Upper lobe of right lung (tissue), 1 donor: ENCODE results near the gene EDN2. TPM values are rescaled to one million over a fixed set of nuclear protein-coding genes. Genes with fewer than 3 reads are reported as not detected.

Experiments
- ATAC-seq: fragments of 200-7000 bp; cut with Tn5 transposase; one replicate; pipeline ENCODE4 v1.9.1; 2020; ENCODE audit warnings: mild to moderate bottlenecking, moderate library complexity
- DNase-seq: peaks from one replicate; pipeline ENCODE4 v3.0.0-alpha.2; 2020
- H3K27ac ChIP-seq: fragments of 200-600 bp; one replicate; pipeline ENCODE4 v1.8.0; 2022
- H3K27me3 ChIP-seq: fragments of 200-600 bp; one replicate; pipeline ENCODE4 v1.8.0; 2022; ENCODE audit warnings: mild to moderate bottlenecking
- H3K36me3 ChIP-seq: fragments of 200-600 bp; one replicate; pipeline ENCODE4 v1.8.0; 2022
- H3K4me1 ChIP-seq: fragments of 200-600 bp; one replicate; pipeline ENCODE4 v1.8.0; 2022
- H3K4me3 ChIP-seq: fragments of 200-600 bp; one replicate; pipeline ENCODE4 v1.8.0; 2022; ENCODE audit warnings: mild to moderate bottlenecking
- H3K9me3 ChIP-seq: fragments of 200-600 bp; one replicate; pipeline ENCODE4 v1.8.0; 2022
- intact Hi-C: fragments of 100-400 bp; cut with DNase I; formaldehyde crosslinking; loops from one replicate; pipeline ENCODE4 v1.11.0; 2022
- total RNA-seq: library from RNA; stranded (reverse); fragmentation: NEBNext Ultra II Directional; extraction: Animal tissue kit (Norgen Biotek cat#: 25700); gene quantifications from one replicate; pipeline ENCODE4 v1.2.1, GENCODE V29; 2021
- TF ChIP-seq, protein P1 (sequence below): fragments of 200-600 bp; IDR thresholded peaks from one replicate; pipeline ENCODE4 v1.8.0; 2022; ENCODE audit warnings: antibody characterized with exemption
- donor health status: DM: no; HTN: yes; CAD: no; lungs with severe emphysema.

The EDN2 gene
- total RNA-seq, 1 donor from 2014 or later, result not detected

DNA sequence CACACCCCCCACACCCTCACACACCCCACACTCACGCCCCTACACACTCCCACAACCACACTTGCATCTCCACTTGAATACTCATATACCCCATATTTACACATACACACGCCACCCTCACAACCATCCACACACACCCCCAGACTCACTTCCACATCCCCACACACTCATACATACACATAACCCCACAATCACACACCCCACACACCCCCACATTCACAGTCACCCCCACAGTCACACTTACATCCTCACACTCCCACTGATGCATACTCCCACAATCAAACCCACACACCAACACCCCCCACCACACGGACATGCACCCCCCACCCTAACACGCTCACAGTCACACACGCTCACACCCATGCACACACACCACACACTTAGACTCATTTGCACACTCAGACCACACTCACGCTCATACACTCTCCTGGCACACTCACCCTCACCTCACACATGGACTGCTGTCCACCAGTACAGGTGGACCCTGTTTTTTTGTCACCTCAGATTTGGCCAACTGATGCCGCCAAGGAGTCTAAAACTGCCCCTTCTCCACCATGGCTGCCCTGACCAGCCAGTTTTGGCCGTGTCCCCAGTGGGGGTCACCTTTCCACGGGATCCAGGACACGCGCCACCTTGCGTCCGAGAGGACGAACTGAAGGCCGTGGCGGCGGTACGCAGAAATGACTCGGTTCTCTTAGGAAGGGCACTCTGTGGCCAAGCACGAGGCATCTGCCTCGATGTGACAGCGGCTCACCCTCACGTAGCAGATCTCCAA is 45.3 kb upstream of the EDN2 start:
- no peaks in the 10 kb centered on the region for H3K36me3 ChIP-seq
- intact Hi-C loops, result no loop called here
- H3K9me3 ChIP-seq, result no peaks in the 10 kb centered on the region

DNA sequence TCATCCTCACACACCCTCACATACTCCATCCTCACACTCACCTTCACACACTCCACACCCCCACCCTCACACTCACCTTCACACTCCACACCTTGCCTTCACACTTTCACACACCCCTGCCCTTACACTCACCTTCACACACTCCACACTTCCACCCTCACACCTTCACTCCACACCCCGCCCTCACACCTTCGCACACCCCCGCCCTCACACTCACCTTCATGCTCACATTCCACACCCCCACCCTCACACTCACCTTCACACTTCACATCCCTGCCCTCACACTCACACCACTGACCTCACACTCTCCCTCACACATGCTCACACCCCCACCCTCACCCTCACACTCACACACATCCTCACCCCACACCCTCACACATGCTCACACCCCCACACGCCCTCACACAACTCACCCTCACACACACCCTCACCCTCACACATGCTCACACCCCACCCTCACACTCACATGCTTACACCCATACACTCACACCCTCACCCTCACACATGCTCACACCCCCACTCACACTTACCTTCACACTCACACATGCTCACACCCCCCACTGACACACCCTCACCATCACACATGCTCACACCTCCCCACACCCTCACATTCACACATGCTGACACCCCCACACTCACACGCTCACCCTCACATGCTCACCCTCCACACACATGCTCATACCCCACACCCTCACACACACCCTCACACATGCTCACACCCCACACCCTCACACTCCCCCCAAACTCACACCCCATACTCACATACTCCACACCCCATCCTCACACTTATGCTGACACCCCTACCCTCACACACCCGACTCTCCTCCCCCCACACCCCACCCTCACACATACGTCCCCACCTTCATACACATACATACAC is 44.5 kb upstream of the EDN2 start:
- no peak for ATAC-seq
- no peak overlapping the region for H3K27ac ChIP-seq
- TF ChIP-seq, protein P1, sequence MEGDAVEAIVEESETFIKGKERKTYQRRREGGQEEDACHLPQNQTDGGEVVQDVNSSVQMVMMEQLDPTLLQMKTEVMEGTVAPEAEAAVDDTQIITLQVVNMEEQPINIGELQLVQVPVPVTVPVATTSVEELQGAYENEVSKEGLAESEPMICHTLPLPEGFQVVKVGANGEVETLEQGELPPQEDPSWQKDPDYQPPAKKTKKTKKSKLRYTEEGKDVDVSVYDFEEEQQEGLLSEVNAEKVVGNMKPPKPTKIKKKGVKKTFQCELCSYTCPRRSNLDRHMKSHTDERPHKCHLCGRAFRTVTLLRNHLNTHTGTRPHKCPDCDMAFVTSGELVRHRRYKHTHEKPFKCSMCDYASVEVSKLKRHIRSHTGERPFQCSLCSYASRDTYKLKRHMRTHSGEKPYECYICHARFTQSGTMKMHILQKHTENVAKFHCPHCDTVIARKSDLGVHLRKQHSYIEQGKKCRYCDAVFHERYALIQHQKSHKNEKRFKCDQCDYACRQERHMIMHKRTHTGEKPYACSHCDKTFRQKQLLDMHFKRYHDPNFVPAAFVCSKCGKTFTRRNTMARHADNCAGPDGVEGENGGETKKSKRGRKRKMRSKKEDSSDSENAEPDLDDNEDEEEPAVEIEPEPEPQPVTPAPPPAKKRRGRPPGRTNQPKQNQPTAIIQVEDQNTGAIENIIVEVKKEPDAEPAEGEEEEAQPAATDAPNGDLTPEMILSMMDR, result no peak
- H3K27me3 ChIP-seq, result no peaks in the 10 kb centered on the region
- intact Hi-C loops, result no loop called here
- no peak overlapping the region for H3K4me3 ChIP-seq
- H3K4me1 ChIP-seq, result no peaks in the 10 kb centered on the region
- no peaks in the 10 kb centered on the region for H3K9me3 ChIP-seq
- DNase-seq, result peak; percentile 51
- H3K36me3 ChIP-seq, result no peaks in the 10 kb centered on the region

More for the DNA sequence above, 45.3 kb upstream of the EDN2 start:
- H3K27me3 ChIP-seq, result no peaks in the 10 kb centered on the region
- no peak overlapping the region for H3K4me3 ChIP-seq
- H3K4me1 ChIP-seq, result no peaks in the 10 kb centered on the region
- DNase-seq (peak; percentile 47), ATAC-seq (no peak)
- TF ChIP-seq, protein P1, result no peak
- no peak overlapping the region for H3K27ac ChIP-seq

DNA sequence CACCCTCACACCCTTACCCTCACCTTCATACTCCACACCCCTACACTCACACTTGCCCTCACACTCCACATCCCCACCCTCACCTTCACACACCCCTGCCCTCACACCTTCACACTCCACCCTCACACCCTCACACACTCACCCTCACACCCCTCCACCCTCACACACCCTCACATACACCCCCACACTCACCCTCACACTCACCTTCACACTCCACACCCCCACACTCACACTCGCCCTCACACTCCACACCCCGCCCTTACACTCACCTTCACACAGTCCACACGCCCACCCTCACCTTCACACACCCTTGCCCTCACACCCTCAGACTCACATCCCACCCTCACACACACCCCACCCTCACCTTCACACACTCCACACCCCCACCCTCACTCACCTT is 43.6 kb upstream of the EDN2 start:
- intact Hi-C loops, result no loop called here
- Histone ChIP-seq H3K36me3 (no peaks in the 10 kb centered on the region), H3K27ac (no peak overlapping the region), H3K27me3 (no peaks in the 10 kb centered on the region), H3K4me1 (no peaks in the 10 kb centered on the region), H3K4me3 (no peak overlapping the region), H3K9me3 (no peaks in the 10 kb centered on the region)
- DNase-seq (peak; percentile 11), ATAC-seq (no peak)
- TF ChIP-seq, protein P1, result no peak

DNA sequence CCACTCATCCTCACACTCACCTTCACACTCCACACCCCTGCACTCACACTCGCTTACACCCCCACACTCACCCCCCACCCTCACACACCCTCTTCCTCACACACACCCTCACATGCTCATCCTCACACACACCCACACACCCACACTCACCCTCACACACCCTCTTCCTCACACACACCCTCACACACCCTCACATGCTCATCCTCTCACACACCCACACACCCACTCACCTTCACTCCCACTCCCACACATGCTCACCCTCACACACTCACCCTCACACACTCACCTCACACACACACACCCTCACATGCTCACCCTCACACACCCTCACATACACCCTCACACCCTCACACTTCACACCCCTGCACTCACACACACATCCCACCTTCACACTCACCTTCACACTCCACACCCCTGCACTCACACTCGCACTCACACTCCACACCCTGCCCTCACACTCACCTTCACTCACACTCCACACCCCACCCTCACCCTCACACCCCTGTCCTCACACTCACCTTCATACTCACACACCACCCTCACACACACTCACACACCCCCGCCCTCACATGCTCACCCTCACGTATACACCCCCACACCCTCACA is 42.6 kb upstream of the EDN2 start:
- Histone ChIP-seq H3K4me1 (no peaks in the 10 kb centered on the region), H3K36me3 (no peaks in the 10 kb centered on the region), H3K27ac (no peak overlapping the region), H3K9me3 (no peaks in the 10 kb centered on the region), H3K4me3 (no peak overlapping the region), H3K27me3 (no peaks in the 10 kb centered on the region)
- TF ChIP-seq, protein P1, result no peak
- intact Hi-C loops, result no loop called here
- ATAC-seq, result peak; percentile 3
- DNase-seq, result peak; percentile 31

DNA sequence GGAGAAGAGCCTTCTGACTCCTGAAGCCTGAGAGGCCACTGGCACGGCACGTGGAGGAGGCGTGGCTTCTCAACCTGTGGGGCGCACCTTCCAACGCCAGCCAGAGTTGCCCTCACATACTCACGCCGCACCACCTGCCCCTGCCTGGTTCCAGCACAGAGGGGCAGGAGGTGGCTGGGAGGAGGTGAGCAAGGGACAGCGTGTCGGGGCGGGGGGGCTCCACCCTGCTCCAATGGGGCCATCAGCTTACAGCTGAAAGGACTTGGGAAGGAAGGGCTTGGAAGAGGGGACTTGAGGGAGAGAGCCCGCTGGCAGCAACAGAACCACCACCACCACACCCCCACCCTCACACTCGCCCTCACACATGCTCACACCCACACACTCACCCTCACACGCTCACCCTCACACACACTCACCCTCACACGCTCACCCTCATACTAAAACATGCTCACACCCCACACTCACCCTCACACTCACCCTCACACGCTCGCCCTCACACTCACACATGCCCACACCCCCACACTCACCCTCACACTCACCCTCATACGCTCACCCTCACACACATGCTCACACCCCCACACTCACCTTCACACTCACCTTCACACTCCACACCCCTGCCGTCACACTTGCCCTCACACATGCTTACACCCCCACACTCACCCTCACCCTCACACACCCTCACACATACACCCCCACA is 41.6 kb upstream of the EDN2 start:
- ATAC-seq (no peak), DNase-seq (no peak)
- Histone ChIP-seq H3K4me3 (no peak overlapping the region), H3K4me1 (no peaks in the 10 kb centered on the region), H3K27ac (no peak overlapping the region), H3K9me3 (no peaks in the 10 kb centered on the region), H3K36me3 (no peaks in the 10 kb centered on the region), H3K27me3 (no peaks in the 10 kb centered on the region)
- intact Hi-C loops, result no loop called here
- TF ChIP-seq, protein P1, result no peak
